Suppressor macrophage (primary cell): Measurements from ENCODE around the gene TBC1D13.
"Not testable (repeated sequence)": the region's sequence is repeated elsewhere in the genome, so short reads cannot be mapped to it uniquely, and the experiment has no call there.

ENCODE experiments used
- DNase-seq, 4 experiments: peaks; one replicate each; pipeline ENCODE4 v3.0.0-alpha.2; 2020 to 2022

The TBC1D13 gene

GRCh38 chr9:128821584-128822406 is 34.7 kb downstream of the TBC1D13 start:
- DNase-seq: no peak

GRCh38 chr9:128822407-128823042 is 35.5 kb downstream of the TBC1D13 start:
- DNase-seq: no peak

- no peak for DNase-seq
These were observed 36.4 kb downstream of the TBC1D13 start for GRCh38 chr9:128823362-128823902.

GRCh38 chr9:128823903-128824406 is 36.9 kb downstream of the TBC1D13 start:
- no peak for DNase-seq

GRCh38 chr9:128824911-128825310 is 37.9 kb downstream of the TBC1D13 start:
- DNase-seq: no peak

GRCh38 chr9:128825923-128826700 is 39.1 kb downstream of the TBC1D13 start:
- DNase-seq: no peak

GRCh38 chr9:128828267-128828666 is 41.2 kb downstream of the TBC1D13 start:
- no peak for DNase-seq

GRCh38 chr9:128828719-128829452 is 41.8 kb downstream of the TBC1D13 start:
- no peak for DNase-seq

GRCh38 chr9:128829477-128830251 is 42.6 kb downstream of the TBC1D13 start, which contains the start of gene SPOUT1:
Gene SPOUT1 (minus strand): TSS chr9:128829794. CDS start chr9:128829780, 14 bp downstream.
- DNase-seq: peak; percentile 95 to 97 (median 96)

GRCh38 chr9:128833696-128834095 is 46.6 kb downstream of the TBC1D13 start:
- DNase-seq: no peak

GRCh38 chr9:128835246-128836210 is 48.5 kb downstream of the TBC1D13 start:
- DNase-seq: no peak

GRCh38 chr9:128836509-128837145 is 49.6 kb downstream of the TBC1D13 start:
- DNase-seq: no peak

- DNase-seq: no peak
These were observed 51.3 kb downstream of the TBC1D13 start for GRCh38 chr9:128838338-128838737.

GRCh38 chr9:128840524-128840923 is 53.5 kb downstream of the TBC1D13 start:
- no peak for DNase-seq

- DNase-seq: peak; percentile 19 to 69 (median 52)
These were observed 54.8 kb downstream of the TBC1D13 start for GRCh38 chr9:128841694-128842492.

GRCh38 chr9:128843171-128843570 is 56.1 kb downstream of the TBC1D13 start:
- DNase-seq: not testable (repeated sequence)

GRCh38 chr9:128845186-128845931 is 58.3 kb downstream of the TBC1D13 start:
- DNase-seq: no peak

- DNase-seq: no peak
These were observed 59.6 kb downstream of the TBC1D13 start for GRCh38 chr9:128846680-128847030.
